Gastroesophageal sphincter (tissue), 4 donors: ENCODE measurements around the gene FETUB. TPM values are rescaled to one million over a fixed set of nuclear protein-coding genes. Genes with fewer than 3 reads are reported as not detected.

Experiments
- ATAC-seq: fragments of 150-250 bp; one replicate; pipeline ENCODE4 v1.9.1; 2016; ENCODE audit warnings: mild to moderate bottlenecking, moderate library complexity
- H3K27ac ChIP-seq, 4 donors: fragments of 200-600 bp; sonication (generic) in 3 of 4; 1 replicate in 3 of 4; 2 replicates in 1 of 4; pipeline ENCODE4 v1.5.1; 2016 to 2019
- H3K27me3 ChIP-seq: fragments of 200-600 bp; sonication (generic); one replicate; pipeline ENCODE4 v1.5.1; 2019
- H3K36me3 ChIP-seq, 2 donors: fragments of 200-600 bp; sonication (generic); one replicate each; pipeline ENCODE4 v1.5.1; 2019; ENCODE audit warnings: control low read depth in 1 of 2
- H3K4me1 ChIP-seq, 3 donors: fragments of 200-600 bp; sonication (generic); 1 replicate in 2 of 3; 2 replicates in 1 of 3; pipeline ENCODE4 v1.5.1; 2016 to 2019; ENCODE audit warnings: control low read depth in 2 of 3
- H3K4me3 ChIP-seq, 2 donors: fragments of 200-600 bp; sonication (generic); one replicate each; pipeline ENCODE4 v1.5.1; 2019; ENCODE audit warnings: mild to moderate bottlenecking in 1 of 2, moderate library complexity in 1 of 2
- H3K9me3 ChIP-seq, 3 donors: fragments of 200-600 bp; sonication (generic); one replicate each; pipeline ENCODE4 v1.5.1; 2017 to 2019; ENCODE audit warnings: control low read depth in 2 of 3
- CTCF ChIP-seq, 4 experiments: fragments of 200-600 bp in 2 of 4; fragments of 450-650 bp in 2 of 4; sonication (generic) in 1 of 4; IDR thresholded peaks; one replicate each; pipeline ENCODE4 v1.5.1; 2017 to 2019; ENCODE audit warnings: antibody characterized with exemption in 4 of 4, mild to moderate bottlenecking in 2 of 4, moderate library complexity in 2 of 4
- EP300 ChIP-seq: sonication (generic); formaldehyde crosslinking; IDR thresholded peaks from one replicate; pipeline ENCODE4 v1.6.1; 2017; ENCODE audit warnings: antibody characterized with exemption, mild to moderate bottlenecking
- POLR2A ChIP-seq, 2 donors: fragments of 450-650 bp; IDR thresholded peaks; one replicate each; pipeline ENCODE4 v1.6.1; 2017; ENCODE audit warnings: antibody characterized with exemption in 2 of 2, mild to moderate bottlenecking in 2 of 2, moderate library complexity in 1 of 2
- POLR2AphosphoS5 ChIP-seq: sonication (generic); formaldehyde crosslinking; IDR thresholded peaks from one replicate; pipeline ENCODE4 v1.6.1; 2017; ENCODE audit warnings: antibody characterized with exemption
- WGBS, 2 donors: methylation state at CpG; one replicate each; pipeline ENCODE4 v1.1.5; 2018; ENCODE audit warnings: low coverage in 1 of 2; 5-methylcytosine and 5-hydroxymethylcytosine counted together
- total RNA-seq, 4 donors: library from RNA; depleted of rRNA; stranded (reverse); fragments of >200 nt; gene quantifications; one replicate each; pipeline ENCODE4 v1.1.0, GENCODE V29; 2016

Gene FETUB
- total RNA-seq, 4 donors from 2014 or later, result not detected

GRCh38 chr3:186622651-186623310, 17.4 kb upstream of the FETUB start:
- no peak for TF ChIP-seq CTCF (IDR thresholded peaks at IDR 0.05)
- no peak for TF ChIP-seq EP300
- TF ChIP-seq POLR2AphosphoS5, result no peak
- TF ChIP-seq POLR2A (IDR thresholded peaks at IDR 0.05), result no peak
- Histone ChIP-seq H3K27ac (no peak overlapping the region), H3K36me3 (no peaks in the 10 kb centered on the region), H3K9me3 (no peaks in the 10 kb centered on the region), H3K4me3 (no peak overlapping the region), H3K27me3 (peaks cover 38% of the 10 kb centered on the region), H3K4me1 (no peaks in the 10 kb centered on the region)
- WGBS, 2 donors, result 63 to 67% methylated on average over 1 to 2 of the region's 2 CpGs
- ATAC-seq, result no peak

- no peaks in the 10 kb centered on the region for H3K4me1 ChIP-seq
- H3K4me3 ChIP-seq, result no peak overlapping the region
- WGBS, 2 donors, result 63 to 75% methylated on average over 2 to 4 of the region's 4 CpGs
- H3K9me3 ChIP-seq, result no peaks in the 10 kb centered on the region
- ATAC-seq, result no peak
- H3K27me3 ChIP-seq, result peaks cover 23% of the 10 kb centered on the region
- no peak for TF ChIP-seq CTCF (IDR thresholded peaks at IDR 0.05)
- no peak for TF ChIP-seq POLR2A (IDR thresholded peaks at IDR 0.05)
- no peak overlapping the region for H3K27ac ChIP-seq
- no peaks in the 10 kb centered on the region for H3K36me3 ChIP-seq
These were observed 15.6 kb upstream of the FETUB start for GRCh38 chr3:186624598-186624997.

- Histone ChIP-seq H3K36me3 (no peaks in the 10 kb centered on the region), H3K27ac (no peak overlapping the region), H3K27me3 (peaks cover 17% of the 10 kb centered on the region), H3K4me1 (no peaks in the 10 kb centered on the region), H3K9me3 (no peaks in the 10 kb centered on the region), H3K4me3 (no peak overlapping the region)
- no peak for TF ChIP-seq CTCF (IDR thresholded peaks at IDR 0.05)
- no peak for TF ChIP-seq POLR2AphosphoS5
- TF ChIP-seq POLR2A (IDR thresholded peaks at IDR 0.05), result no peak
- no peak for TF ChIP-seq EP300
- ATAC-seq, result no peak
- 59 to 75% methylated on average over 4 of the region's 4 CpGs for WGBS, 2 donors
These were observed 14.6 kb upstream of the FETUB start for GRCh38 chr3:186625600-186626042.

- Histone ChIP-seq H3K27ac (no peak overlapping the region), H3K9me3 (no peaks in the 10 kb centered on the region), H3K36me3 (no peaks in the 10 kb centered on the region), H3K4me1 (no peaks in the 10 kb centered on the region), H3K27me3 (peaks cover 12% of the 10 kb centered on the region), H3K4me3 (no peak overlapping the region)
- 67 to 68% methylated on average over 3 to 7 of the region's 7 CpGs for WGBS, 2 donors
- ATAC-seq, result no peak
- TF ChIP-seq EP300 (no peak), POLR2A (IDR thresholded peaks at IDR 0.05) (no peak), POLR2AphosphoS5 (no peak), CTCF (IDR thresholded peaks at IDR 0.05) (no peak)
These were observed 13.8 kb upstream of the FETUB start for GRCh38 chr3:186626254-186626847.

- ATAC-seq, result no peak
- no peaks in the 10 kb centered on the region for H3K9me3 ChIP-seq
- H3K27me3 ChIP-seq, result peaks cover 12% of the 10 kb centered on the region
- H3K4me1 ChIP-seq, result no peaks in the 10 kb centered on the region
- no peaks in the 10 kb centered on the region for H3K36me3 ChIP-seq
- no peak overlapping the region for H3K27ac ChIP-seq
- 89 to 91% methylated on average over 6 to 7 of the region's 7 CpGs for whole genome bisulfite sequencing, 2 donors
- H3K4me3 ChIP-seq, result no peak overlapping the region
- TF ChIP-seq EP300 (no peak), POLR2AphosphoS5 (no peak), CTCF (IDR thresholded peaks at IDR 0.05) (no peak), POLR2A (IDR thresholded peaks at IDR 0.05) (no peak)
These were observed 12.3 kb upstream of the FETUB start for GRCh38 chr3:186627852-186628414.
